Ramos (cell line): ENCODE data around the gene GTPBP10.

Source experiments
- in situ Hi-C: fragments of 300-500 bp; cut with MboI; formaldehyde crosslinking; loops from one replicate; pipeline ENCODE4 v1.14.3; 2022; ENCODE audit warnings: low sequenced_read_pairs; ENCODE audit not compliant: unreplicated experiment

GTPBP10 gene

DNA sequence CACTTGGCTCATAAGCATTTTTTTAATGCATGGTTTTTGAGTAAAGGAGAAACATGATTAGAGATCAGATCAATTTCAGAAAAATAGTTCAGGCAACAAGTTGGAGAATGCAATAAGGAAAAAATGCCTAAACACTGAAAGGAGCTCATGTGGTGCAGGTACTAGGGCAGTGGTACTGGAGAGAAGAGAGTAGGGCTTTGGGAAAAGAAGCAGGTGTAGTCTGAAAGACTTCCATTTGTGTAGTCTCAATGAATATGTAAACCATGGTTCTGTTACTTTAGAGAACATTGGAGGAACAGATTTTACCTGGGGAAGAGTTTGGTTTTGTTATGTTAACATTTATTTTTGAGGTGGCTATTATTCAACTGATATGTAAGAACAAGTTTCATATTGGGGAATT is 5.5 kb downstream of the GTPBP10 start:
- in situ Hi-C loops = no loop called here

DNA sequence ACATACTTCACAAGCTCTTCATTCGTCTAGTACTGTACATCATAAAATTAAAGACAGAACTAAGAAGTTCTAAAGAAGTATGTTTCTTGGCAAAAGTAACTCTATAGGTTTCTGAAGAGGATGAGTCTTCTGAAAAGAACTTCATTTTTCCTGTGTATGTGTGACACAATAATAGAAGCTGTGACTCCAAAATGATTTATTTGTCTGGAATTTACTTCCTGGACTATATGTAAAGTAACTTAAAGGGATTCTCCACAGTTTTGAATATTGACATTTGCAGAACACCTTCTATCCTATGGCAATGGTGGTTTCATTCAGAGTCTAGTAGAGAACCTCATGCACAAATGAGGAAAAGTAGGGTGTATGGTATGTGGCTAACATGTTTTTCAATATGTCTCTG is 36.9 kb downstream of the GTPBP10 start:
- in situ Hi-C loops = no loop called here

DNA sequence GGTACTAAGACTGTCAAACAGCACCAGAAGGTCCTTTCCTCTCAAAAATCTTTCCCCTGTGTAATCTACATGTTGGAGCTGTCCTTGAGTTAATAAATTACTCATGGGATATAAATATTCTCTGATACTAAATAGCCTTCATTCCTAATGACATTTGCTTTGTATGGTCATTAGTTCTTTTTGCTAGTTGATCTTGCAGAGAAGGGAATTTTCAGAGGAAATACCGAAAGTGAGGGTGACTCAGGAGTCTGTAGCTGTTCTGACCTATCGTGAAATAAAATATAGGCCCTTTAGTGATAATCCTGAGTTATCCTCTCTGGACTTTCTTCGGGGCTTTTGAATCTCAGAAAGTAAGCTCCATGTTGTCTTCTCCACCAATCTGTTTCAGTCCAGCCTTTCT is 37.3 kb downstream of the GTPBP10 start:
- in situ Hi-C loops = no loop called here

DNA sequence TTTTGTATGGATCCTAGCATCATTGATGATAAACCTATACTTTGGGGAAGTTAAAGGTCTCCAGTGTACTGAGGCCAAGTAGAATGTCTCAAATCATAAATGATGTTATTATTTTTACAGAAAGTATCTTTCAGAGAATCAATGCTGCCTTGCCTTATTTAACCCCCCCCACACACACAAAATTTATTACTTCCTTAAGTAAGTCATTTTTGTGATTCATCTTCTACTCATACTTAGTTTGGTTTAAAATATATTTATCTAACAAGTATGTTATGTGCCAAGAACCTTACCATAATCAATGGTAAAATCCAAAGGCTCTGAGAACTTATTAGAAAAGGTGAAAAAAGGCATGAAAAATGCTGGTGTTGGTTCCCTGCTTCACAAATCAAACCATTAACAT is 37.9 kb downstream of the GTPBP10 start:
- in situ Hi-C loops = no loop called here

DNA sequence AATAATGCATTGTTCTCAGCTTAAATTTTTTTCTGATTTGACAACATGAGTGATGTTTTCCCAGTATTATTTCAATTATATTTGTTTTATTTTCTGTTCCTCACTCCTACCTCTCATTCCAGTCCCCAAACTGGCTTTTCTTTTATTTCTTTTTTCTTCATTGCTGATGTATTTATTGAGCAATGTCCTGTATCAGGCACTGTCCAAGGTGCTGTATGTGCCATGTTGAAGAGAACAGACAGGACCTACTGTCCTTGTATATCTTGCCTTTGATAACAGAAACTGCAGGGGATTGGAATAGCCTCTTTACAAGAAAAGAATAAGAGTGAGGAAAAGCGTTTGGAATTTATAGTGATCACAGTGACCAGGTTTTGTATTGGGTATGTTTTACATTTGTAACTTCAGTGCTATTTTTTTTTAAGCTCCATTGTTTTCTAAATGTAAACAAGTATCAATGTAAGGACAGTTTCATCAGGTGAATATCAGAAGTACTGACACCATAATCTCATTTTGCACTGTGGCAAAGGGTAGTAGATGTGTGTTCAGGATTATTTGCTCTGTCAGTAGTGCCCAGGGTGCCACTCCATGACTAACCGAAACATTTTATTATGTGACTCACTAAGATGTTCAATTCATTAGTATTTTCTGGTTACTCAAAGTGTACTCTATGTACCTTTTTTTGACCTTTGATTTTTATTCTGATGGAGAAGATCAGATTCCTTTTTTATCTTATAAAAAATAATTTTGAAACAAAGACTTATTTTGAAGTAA is 41.1 kb downstream of the GTPBP10 start:
- in situ Hi-C loops = no loop called here

DNA sequence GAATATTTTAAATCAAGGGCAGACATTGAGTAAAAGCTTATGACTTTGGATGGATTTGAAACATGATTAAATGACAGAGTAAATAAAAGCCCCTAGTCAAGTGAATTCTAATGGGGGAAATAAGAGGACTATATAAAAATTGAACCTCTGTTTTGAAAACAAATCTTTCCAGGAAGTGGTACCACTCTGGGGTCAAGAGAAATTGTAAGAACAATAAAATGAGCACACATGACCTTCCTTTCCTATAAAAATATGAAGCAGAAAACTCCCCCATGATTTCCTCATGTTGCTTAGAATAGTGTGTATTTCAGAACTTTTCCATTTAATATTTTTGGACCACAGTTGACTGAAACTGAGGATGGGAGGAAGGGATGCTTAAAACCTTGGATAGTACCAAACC is 44.4 kb downstream of the GTPBP10 start:
- in situ Hi-C loops = no loop called here

DNA sequence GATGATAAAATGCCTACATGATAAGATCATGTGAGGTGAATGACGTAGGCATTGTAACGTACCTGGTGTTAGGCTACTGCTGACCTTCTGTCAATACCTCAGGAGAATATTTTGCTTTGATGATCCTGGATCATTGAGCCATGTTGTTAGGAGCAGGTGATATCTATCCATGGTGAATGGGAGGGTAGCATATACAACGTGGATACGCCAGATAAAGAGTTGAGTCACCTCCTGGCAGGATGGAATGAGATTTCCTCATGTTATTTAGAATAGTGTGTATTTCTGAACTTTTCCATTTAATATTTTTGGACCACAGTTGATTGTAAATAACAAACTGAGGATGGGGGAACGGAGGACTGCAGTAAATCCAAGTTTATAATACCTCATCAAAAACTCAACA is 45.0 kb downstream of the GTPBP10 start:
- in situ Hi-C loops = no loop called here

DNA sequence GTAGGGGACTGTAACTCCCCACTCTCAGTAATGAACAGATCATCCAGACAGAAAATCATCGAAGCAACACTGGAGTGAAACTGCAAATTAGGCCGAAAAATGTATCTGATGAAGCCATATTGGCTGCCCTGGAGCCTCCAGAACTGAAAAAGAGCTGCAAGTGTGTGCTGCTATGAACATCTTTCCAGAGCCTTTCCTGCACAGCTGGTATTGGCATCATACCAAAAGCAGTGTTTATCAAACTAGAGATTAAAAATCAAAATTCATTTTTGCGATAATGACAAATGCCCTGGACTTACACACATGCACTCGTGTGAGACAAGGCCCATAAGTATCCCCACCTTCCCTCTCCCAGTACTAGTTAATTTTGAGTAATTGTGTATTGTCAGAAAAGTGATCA is 49.9 kb downstream of the GTPBP10 start:
- in situ Hi-C loops = no loop called here

DNA sequence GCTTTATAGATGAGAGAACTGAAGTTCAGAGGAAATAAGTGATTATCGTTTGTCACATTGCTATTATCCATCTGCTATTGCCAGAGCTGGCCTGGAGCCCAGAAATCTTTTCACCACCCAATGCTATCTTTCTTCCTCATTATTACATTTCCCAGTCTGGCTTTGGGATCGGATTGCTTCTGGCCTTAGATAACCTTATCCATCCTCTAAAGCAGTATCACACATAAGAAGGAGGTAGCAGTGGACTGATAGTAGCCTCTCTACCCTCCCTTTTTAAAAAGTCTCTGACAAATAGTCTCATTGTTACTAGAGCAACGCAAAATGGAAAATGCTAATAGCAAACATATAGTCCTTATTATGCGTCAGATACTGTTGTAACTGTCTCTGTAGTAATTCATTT is 55.5 kb downstream of the GTPBP10 start:
- in situ Hi-C loops = no loop called here

DNA sequence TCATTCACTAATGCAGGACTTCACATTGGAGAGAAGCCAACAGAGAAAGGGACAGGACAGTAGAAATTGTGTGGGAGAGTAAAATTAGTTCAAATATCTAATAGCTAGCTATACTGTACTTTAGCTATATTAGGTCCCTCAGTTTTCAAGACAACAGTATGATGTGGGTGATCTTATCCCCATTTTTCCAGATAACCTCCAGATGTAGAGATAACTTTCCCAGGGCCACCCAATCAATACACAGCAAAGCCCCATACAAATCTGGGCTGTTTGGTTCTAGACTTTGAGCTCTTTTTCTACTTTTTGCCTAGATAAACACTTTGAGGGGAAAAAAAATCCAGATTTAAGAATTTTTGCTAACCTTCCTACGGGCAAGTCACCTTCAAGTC is 56.3 kb downstream of the GTPBP10 start:
- in situ Hi-C loops = no loop called here

DNA sequence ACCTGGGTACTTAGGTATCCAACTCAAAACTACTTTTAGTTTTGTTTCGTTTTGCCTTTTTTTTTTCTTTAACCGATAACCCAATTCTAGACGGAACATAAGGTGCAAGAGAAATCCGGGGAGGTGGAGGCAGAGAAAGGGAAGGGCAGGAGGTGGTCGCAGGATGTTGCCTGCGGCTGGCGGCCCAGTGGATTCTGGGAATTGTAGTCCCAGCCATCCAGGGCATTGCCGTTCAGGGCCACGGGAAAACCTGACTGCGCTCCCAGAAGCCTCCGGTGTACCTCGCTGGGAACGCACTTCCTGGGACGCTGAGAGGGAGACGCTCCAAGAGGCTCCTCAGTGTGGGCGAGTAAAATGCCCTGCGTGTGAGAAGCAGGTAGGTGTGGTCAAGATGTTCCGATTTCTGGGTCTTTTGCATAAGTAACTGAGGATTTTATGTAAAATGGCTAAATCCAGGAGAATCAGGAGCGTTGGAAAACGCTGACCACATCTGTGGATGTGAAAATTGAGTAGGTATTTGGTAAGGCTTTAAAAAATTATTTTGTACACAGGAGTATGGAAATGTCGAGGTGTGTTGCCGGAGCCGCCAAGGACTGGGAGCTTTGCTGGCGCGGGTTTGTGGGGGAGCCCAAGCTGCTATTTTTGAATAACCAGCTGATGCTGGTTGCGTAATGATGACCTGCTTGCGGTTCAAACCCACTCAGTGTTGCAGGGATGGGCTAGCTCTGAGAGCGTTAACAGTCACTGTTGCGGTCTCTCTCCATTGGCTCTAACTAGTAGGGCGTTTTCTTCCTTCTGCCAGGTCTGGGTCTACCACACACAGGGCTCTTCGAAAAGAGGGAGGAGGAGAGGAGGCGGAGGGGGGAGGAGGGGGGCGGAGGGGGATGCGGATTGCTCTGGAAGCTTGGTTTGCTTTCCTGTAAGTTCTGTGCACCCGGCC is 56.9 kb downstream of the GTPBP10 start, which contains the start of gene CLDN12:
Gene CLDN12 (plus strand): TSS at position 288 of the 940 bp plus-strand sequence. CDS start 9,216 bp downstream, outside the sequence.
- in situ Hi-C loops = no loop called here

DNA sequence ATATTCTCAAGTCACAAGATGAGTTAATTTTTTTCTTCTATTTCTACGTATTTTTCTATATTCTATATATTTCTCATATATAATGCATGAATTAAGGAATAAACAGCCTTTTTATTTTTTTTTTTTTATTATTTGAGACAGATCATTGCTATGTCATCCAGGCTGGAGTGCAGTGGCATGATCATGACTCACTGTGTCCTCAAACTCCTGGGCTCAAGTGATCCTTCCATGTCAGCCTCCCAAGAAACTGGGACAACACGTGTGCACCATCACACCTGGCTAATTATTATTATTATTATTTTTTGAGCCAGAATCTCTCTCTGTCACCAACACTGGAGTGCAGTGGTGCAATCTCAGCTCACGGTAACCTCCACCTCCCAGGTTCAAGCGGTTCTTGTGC is 58.3 kb downstream of the GTPBP10 start:
- in situ Hi-C loops = no loop called here

DNA sequence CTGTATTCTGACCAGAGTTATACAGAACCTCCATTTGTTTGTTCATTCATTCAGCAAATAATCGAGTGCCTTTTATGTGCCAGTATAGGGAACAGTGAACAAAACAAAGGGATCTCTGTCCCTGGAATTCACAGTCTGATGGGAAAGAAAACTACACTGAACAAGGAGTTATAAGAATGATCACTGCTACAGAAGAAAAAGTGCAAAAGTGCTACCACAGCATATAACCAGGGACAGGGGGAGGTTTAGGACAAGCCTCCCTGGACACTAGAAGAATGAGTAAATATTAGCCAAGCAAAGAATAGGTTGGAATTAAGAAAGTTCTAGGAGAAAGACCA is 60.9 kb downstream of the GTPBP10 start:
- in situ Hi-C loops = no loop called here

DNA sequence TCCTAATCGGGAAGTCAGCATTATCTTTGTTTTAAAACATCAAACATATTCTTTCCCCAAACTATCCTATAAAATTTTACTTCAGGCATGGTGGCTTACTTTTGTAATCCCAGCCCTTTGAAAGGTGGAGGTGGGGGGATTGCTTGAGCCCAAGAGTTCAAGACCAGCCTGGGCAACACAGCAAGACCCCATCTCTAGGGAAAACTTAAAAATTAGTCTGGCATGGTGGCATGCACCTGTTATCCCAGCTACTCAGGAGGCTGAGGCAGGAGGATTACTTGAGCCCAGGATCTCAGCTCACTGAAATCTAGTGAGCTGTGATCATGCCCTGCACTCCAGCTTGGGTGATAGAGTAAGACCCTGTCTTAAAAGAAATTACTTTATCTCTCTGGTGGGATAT is 61.6 kb downstream of the GTPBP10 start:
- in situ Hi-C loops = no loop called here

DNA sequence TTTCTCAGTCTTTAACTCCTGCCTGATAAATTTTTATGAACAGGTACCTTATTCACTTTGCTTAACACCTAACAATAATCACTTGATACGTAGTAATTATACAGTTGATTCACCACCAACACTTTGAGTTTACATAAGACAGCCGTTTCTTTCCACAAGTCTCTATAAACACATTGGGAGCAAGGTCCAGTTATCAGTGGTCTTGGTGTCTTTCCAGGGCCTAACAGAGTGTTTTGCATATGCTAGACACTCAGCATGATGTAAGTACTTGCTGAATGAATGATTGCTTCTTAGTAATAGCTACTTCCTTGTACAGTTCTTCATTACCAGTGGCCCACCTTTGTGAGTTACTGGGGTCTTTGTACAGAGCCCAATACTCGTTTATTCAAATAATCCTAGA is 63.2 kb downstream of the GTPBP10 start:
- in situ Hi-C loops = no loop called here

DNA sequence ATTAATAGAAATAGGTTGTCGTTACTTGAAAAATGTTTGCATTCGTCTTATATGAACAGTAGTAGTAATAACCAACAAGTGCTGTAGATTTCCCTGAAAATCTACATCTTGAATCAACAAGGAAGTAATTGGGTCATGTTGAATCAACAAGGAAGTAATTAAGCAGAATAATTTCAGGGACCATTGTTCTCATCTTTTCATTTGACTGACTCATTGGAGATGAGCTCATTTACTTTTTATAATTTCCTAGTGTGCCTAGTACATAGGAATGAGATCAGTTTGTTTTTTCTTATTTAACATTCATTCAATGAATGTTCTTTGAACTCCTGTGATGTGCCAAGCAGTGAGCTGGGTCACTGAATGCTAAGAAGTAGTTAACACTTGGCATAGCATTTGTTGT is 65.0 kb downstream of the GTPBP10 start:
- in situ Hi-C loops = no loop called here

DNA sequence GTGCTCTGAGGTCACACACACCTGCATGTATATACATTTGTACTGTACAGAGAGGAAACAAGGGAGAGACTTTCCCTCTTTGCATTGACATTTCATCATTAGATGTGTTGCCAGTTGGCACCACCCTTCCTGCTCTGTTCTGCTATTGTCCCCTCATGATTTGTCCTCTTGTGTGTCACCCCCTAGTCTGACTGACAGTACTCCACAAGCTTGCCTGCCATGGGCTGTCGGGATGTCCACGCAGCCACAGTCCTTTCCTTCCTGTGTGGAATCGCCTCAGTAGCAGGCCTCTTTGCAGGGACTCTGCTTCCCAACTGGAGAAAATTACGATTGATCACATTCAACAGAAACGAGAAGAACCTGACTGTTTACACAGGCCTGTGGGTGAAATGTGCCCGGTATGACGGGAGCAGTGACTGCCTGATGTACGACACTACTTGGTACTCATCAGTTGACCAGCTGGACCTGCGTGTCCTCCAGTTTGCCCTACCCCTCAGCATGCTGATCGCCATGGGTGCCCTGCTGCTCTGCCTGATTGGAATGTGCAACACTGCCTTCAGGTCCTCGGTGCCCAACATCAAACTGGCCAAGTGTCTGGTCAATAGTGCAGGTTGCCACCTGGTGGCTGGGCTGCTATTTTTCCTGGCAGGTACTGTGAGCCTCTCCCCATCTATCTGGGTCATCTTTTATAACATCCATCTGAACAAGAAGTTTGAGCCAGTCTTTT is 66.1 kb downstream of the GTPBP10 start:
- in situ Hi-C loops = no loop called here

DNA sequence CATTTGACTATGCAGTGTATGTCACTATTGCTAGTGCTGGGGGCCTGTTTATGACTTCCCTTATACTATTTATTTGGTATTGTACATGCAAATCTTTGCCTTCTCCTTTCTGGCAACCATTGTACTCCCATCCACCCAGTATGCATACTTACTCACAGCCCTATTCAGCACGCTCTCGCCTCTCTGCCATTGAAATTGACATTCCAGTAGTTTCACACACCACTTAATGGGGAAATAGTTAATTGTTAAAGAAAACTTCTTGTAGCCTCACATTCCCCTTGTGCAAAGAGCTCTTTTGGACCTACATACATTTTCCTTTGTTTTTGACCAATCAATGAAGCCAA is 66.6 kb downstream of the GTPBP10 start:
- in situ Hi-C loops = no loop called here

DNA sequence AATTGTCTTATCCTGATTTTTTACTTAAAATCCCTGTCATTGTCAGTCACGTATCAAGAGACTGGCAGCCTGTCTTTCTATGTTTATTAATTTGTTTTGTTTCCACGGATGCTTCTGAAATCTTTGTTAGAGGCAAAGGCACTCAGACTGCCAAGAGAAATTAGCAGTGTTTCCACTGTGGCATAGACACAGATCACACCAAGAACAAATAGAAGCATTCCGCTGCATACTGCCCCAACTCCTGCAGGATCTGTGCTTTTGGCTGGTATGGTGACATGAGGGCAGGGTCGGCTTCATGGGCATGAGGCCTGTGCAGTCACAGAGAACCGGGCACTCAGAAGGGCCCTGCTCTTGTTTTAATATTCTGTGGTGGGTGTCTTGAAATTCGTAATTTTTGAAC is 75.1 kb downstream of the GTPBP10 start:
- in situ Hi-C loops = no loop called here

DNA sequence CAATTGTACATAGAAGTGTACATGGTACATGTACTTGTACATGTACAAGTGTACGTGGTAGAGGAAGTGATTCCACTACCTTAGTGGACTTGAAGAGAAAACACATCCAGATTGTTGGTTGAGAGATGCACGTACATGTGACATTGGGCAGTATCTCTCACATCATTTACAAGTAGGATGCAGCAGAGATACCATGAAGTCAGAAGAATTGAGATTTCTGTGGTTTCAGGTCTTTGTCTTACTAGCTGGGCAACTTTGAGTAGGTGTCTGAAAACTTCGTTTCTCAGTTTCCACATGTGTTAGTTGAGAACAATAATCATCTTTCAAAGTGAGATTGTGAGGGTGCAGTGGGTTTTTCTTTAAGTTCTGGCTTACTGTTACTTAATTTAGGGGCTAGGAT is 78.2 kb downstream of the GTPBP10 start:
- in situ Hi-C loops = no loop called here

DNA sequence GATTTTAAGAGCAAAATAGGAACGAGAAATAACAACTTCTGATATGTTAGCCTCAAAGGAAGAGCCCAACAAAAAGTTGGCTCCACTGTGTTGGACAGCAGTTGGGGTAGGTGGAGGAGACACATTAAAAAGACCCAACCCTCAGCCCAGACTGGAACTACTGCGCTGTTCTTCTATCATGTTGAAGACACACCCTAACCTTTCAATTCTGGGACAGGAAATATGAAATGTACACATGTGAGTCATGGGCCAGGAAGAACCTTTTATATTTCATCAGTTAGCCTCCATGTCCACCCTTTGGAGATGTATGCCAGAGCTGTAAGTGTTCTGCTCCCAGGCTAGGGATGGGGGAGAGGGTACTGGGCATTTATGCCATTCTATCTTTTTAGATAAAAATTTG is 78.9 kb downstream of the GTPBP10 start:
- in situ Hi-C loops = no loop called here
